Panc1 (cell line): ENCODE data around the gene PML.

Experiments
- POLR2AphosphoS5 ChIP-seq: IDR thresholded peaks from 2 replicates; pipeline ENCODE4 v1.6.1; 2012; ENCODE audit warnings: mild to moderate bottlenecking, low read depth, low read length, moderate library complexity
- TF ChIP-seq, protein P1 (sequence below): fragments of 450-650 bp; IDR thresholded peaks from 2 replicates; pipeline ENCODE4 v1.5.1; 2017; ENCODE audit warnings: mild to moderate bottlenecking

DNA sequence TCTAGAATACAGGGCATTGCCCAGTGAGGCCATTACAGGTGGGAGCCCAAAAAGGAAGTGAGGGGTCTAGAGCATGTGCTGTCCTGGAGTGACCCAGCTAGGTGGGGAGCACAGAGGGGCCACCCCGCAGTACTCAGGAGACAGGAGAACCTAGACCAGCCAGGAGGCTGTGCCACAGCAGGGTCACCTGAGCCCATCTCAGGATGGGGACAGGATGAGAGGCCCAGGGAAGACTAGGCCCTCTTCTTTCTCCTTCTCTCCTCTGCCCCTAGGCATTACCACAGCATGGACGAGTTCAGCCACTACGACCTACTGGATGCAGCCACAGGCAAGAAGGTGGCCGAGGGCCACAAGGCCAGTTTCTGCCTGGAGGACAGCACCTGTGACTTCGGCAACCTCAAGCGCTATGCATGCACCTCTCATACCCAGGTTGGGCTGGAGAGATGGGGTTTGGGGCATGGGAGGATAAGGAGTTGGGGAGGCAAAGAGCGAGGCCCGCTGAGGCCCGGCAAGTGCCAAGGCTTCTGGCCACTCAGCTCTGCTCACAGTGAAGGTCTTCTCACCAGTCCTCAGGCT, 47.6 kb upstream of the PML start:
- TF ChIP-seq POLR2AphosphoS5 = no peak
- TF ChIP-seq, protein P1, sequence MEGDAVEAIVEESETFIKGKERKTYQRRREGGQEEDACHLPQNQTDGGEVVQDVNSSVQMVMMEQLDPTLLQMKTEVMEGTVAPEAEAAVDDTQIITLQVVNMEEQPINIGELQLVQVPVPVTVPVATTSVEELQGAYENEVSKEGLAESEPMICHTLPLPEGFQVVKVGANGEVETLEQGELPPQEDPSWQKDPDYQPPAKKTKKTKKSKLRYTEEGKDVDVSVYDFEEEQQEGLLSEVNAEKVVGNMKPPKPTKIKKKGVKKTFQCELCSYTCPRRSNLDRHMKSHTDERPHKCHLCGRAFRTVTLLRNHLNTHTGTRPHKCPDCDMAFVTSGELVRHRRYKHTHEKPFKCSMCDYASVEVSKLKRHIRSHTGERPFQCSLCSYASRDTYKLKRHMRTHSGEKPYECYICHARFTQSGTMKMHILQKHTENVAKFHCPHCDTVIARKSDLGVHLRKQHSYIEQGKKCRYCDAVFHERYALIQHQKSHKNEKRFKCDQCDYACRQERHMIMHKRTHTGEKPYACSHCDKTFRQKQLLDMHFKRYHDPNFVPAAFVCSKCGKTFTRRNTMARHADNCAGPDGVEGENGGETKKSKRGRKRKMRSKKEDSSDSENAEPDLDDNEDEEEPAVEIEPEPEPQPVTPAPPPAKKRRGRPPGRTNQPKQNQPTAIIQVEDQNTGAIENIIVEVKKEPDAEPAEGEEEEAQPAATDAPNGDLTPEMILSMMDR = no peak
